Gastroesophageal sphincter (tissue), 3 donors: ENCODE results near the gene LITAFD.

ENCODE experiments used
- EP300 ChIP-seq: sonication (generic); formaldehyde crosslinking; IDR thresholded peaks from one replicate; pipeline ENCODE4 v1.6.1; 2017; ENCODE audit warnings: antibody characterized with exemption, mild to moderate bottlenecking
- POLR2A ChIP-seq, 2 donors: fragments of 450-650 bp; IDR thresholded peaks; one replicate each; pipeline ENCODE4 v1.6.1; 2017; ENCODE audit warnings: antibody characterized with exemption in 2 of 2, mild to moderate bottlenecking in 2 of 2, moderate library complexity in 1 of 2
- TF ChIP-seq, protein P1 (sequence below), 4 experiments: fragments of 200-600 bp in 2 of 4; fragments of 450-650 bp in 2 of 4; sonication (generic) in 1 of 4; IDR thresholded peaks; one replicate each; pipeline ENCODE4 v1.5.1; 2017 to 2019; ENCODE audit warnings: antibody characterized with exemption in 4 of 4, mild to moderate bottlenecking in 2 of 4, moderate library complexity in 2 of 4

DNA sequence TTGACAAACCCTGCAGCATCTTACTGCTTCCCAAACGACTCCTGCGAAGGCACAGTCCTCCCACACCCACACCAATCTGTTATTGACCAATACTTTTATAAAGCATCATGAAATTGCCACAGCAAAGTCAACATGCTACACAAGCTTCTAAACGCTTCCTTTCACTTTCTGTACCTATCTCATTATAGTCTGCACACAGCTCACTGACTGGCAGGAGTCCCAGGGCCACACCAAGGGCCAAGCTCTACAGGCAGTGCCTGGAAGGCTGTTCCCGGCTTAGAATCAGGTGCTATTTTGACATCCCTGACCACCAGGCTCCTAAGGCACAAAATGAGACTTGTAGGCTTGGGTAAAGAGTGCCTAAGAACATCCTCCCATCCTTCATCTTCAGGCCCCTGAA lies 42.1 kb downstream of the LITAFD start:
- TF ChIP-seq EP300 = no peak
- TF ChIP-seq, protein P1, sequence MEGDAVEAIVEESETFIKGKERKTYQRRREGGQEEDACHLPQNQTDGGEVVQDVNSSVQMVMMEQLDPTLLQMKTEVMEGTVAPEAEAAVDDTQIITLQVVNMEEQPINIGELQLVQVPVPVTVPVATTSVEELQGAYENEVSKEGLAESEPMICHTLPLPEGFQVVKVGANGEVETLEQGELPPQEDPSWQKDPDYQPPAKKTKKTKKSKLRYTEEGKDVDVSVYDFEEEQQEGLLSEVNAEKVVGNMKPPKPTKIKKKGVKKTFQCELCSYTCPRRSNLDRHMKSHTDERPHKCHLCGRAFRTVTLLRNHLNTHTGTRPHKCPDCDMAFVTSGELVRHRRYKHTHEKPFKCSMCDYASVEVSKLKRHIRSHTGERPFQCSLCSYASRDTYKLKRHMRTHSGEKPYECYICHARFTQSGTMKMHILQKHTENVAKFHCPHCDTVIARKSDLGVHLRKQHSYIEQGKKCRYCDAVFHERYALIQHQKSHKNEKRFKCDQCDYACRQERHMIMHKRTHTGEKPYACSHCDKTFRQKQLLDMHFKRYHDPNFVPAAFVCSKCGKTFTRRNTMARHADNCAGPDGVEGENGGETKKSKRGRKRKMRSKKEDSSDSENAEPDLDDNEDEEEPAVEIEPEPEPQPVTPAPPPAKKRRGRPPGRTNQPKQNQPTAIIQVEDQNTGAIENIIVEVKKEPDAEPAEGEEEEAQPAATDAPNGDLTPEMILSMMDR (IDR thresholded peaks at IDR 0.05) = no peak
- TF ChIP-seq POLR2A (IDR thresholded peaks at IDR 0.05) = no peak
